ENCODE measurements around the gene KNTC1.

KNTC1 gene

GRCh38 chr12:122526683-122527477 is at the start of gene KNTC1, which contains the start of gene RSRC2 (continued):
- TF ChIP-seq ZNF692 (tag by site-specific recombination; IDR thresholded peaks at IDR 0.05) (peak; percentile 49), ZNF558 (tag by site-specific recombination; IDR thresholded peaks at IDR 0.05) (peak; percentile 26; the same call in 1 of the 2 replicates), ZNF394 (tag by site-specific recombination; IDR thresholded peaks at IDR 0.05; ENCODE audit: borderline replicate concordance) (peak; percentile 65), ZSCAN5A (tag by site-specific recombination; IDR thresholded peaks at IDR 0.05) (peak; percentile 79; the same call in 1 of the 2 replicates), ZNF513 (tag by site-specific recombination; IDR thresholded peaks at IDR 0.05) (no peak), AEBP2 (tag by site-specific recombination; IDR thresholded peaks at IDR 0.05; ENCODE audit: borderline replicate concordance) (no peak), ZNF777 (tag by site-specific recombination; IDR thresholded peaks at IDR 0.05; ENCODE audit: borderline replicate concordance) (no peak), ZNF341 (tag by site-specific recombination; IDR thresholded peaks at IDR 0.05; ENCODE audit: low read depth) (peak; percentile 32), ZNF501 (tag by site-specific recombination; IDR thresholded peaks at IDR 0.05) (peak; percentile 80), PRDM4 (tag by site-specific recombination; IDR thresholded peaks at IDR 0.05) (no peak), SCRT1 (tag by site-specific recombination; IDR thresholded peaks at IDR 0.05; ENCODE audit: borderline replicate concordance) (peak; percentile 84), ATF2 (tag by site-specific recombination; IDR thresholded peaks at IDR 0.05; ENCODE audit: low read depth) (no peak), ZNF121 (tag by site-specific recombination; IDR thresholded peaks at IDR 0.05) (no peak), ZNF580 (tag by site-specific recombination; IDR thresholded peaks at IDR 0.05) (peak; percentile 13; the same call in 1 of the 2 replicates), ZNF776 (tag by site-specific recombination; IDR thresholded peaks at IDR 0.05; ENCODE audit: borderline replicate concordance) (no peak), ZFP37 (tag by site-specific recombination; IDR thresholded peaks at IDR 0.05) (peak; percentile 62), PRDM10 (tag by site-specific recombination; IDR thresholded peaks at IDR 0.05) (peak; percentile 77; the same call in 1 of the 2 replicates), REST (tag by site-specific recombination; IDR thresholded peaks at IDR 0.05) (no peak; the same call in 1 of the 2 replicates), KLF9 (tag by site-specific recombination; IDR thresholded peaks at IDR 0.05; ENCODE audit: low read depth) (peak; percentile 94)
